Measurements from ENCODE around the gene PPP2R2C.

The PPP2R2C gene

DNA sequence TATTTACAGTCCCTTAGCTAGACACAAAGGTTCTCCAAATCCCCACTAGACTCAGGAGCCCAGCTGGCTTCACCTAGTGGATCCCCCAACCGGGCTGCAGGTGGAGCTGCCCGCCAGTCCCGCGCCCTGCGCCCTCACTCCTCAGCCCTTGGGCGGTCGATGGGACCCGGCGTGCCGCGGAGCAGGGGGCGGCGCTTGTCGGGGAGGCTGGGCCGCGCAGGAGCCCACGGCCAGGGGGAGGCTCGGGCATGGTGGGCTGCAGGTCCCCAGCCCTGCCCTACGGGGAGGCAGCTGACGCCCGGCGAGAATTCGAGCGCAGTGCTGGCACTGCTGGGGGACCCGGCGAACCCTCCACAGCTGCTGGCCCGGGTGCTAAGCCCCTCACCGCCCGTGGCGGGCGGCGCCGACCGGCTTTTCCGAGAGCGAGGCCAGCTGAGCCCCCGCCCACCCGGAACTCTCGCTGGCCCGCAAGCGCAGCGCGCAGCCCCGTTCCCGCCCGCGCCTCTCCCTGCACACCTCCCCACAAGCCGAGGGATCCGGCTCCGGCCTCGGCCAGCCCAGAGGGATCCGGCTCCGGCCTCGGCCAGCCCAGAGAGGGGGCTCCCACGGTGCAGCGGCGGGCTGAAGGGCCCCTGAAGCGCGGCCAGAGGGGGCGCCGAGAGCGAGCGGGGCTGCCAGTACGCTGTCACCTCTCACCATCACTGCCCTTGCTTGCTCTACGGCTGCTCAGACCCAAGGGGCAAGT, 163.3 kb downstream of the PPP2R2C start:
- Histone ChIP-seq H3K9ac (ENCODE audit: insufficient read length, low read depth) (peak overlapping the region; percentile 84), H3K4me3 (ENCODE audit: insufficient read length, low read depth) (peak overlapping the region; percentile 65), H3K9me3 (ENCODE audit: insufficient read depth, low read length) (peaks cover 23% of the 10 kb centered on the region), H3K4me1 (ENCODE audit: insufficient read depth, insufficient read length) (no peaks in the 10 kb centered on the region), H3K36me3 (ENCODE audit: insufficient read depth, insufficient read length, low read length) (peaks cover 6% of the 10 kb centered on the region), H3K27me3 (ENCODE audit: insufficient read depth, insufficient read length) (peaks cover 19% of the 10 kb centered on the region)
- TF ChIP-seq YY1 (IDR thresholded peaks at IDR 0.05; ENCODE audit: insufficient read depth, insufficient read length): no peak
- TF ChIP-seq SUZ12 (IDR thresholded peaks at IDR 0.05; ENCODE audit: extremely low read depth, insufficient read depth, insufficient read length): no peak
- no peak for TF ChIP-seq ZNF274 (IDR thresholded peaks at IDR 0.05; ENCODE audit: low read depth, low read length)
- DNase-seq (ENCODE audit: low read depth, low spot score): no peak

DNA sequence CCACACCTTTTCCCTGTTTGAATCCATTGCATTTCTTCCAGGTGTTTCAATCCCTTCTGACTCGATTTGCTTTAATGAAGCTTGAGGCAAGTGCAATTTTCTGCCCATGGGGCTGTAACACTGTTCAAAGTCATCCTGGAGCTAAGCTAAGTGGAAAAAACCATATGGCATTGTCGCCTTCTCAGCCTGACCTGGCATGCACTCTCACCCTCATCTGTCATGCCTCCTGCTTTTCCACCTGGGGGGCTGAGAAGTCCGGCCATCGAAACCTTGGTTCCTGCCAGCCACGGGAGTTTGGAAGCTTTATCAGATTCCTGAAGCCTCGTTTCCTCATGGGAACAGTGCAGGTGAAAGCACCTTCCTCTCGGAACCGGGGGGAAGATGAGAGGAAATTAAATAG, 164.5 kb downstream of the PPP2R2C start:
- peaks cover 23% of the 10 kb centered on the region for H3K9me3 ChIP-seq (ENCODE audit: insufficient read depth, low read length)
- DNase-seq (ENCODE audit: low read depth, low spot score): no peak
- H3K36me3 ChIP-seq (ENCODE audit: insufficient read depth, insufficient read length, low read length): peaks cover 18% of the 10 kb centered on the region
- H3K4me1 ChIP-seq (ENCODE audit: insufficient read depth, insufficient read length): no peaks in the 10 kb centered on the region
- H3K27me3 ChIP-seq (ENCODE audit: insufficient read depth, insufficient read length): peaks cover 19% of the 10 kb centered on the region
- TF ChIP-seq YY1 (IDR thresholded peaks at IDR 0.05; ENCODE audit: insufficient read depth, insufficient read length) (no peak), SUZ12 (IDR thresholded peaks at IDR 0.05; ENCODE audit: extremely low read depth, insufficient read depth, insufficient read length) (no peak), ZNF274 (IDR thresholded peaks at IDR 0.05; ENCODE audit: low read depth, low read length) (no peak)
- no peak overlapping the region for H3K4me3 ChIP-seq (ENCODE audit: insufficient read length, low read depth)
- no peak overlapping the region for H3K9ac ChIP-seq (ENCODE audit: insufficient read length, low read depth)

DNA sequence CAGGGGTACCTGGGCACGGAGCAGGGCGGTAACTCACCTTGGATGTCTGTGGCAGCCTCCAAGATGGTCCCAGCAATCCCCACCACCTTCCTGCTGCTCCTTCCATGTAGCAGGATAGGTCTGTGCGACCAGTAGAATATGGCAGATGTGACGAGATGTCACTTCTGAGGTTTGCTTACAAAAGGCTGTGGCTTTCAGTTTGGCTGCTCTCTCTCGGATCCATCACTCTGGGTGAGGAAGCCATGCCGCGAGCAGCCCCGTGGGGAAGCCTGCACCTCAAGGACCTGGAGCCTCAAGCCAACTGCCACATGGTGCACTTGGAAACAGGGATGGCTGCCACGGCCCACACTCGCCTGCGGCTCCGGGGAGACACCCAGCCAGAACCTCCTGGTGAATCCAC, 165.2 kb downstream of the PPP2R2C start:
- Histone ChIP-seq H3K9me3 (ENCODE audit: insufficient read depth, low read length) (peaks cover 23% of the 10 kb centered on the region), H3K9ac (ENCODE audit: insufficient read length, low read depth) (no peak overlapping the region), H3K36me3 (ENCODE audit: insufficient read depth, insufficient read length, low read length) (peaks cover 24% of the 10 kb centered on the region), H3K4me3 (ENCODE audit: insufficient read length, low read depth) (no peak overlapping the region), H3K27me3 (ENCODE audit: insufficient read depth, insufficient read length) (peaks cover 19% of the 10 kb centered on the region), H3K4me1 (ENCODE audit: insufficient read depth, insufficient read length) (no peaks in the 10 kb centered on the region)
- no peak for DNase-seq (ENCODE audit: low read depth, low spot score)
- TF ChIP-seq SUZ12 (IDR thresholded peaks at IDR 0.05; ENCODE audit: extremely low read depth, insufficient read depth, insufficient read length) (no peak), YY1 (IDR thresholded peaks at IDR 0.05; ENCODE audit: insufficient read depth, insufficient read length) (no peak), ZNF274 (IDR thresholded peaks at IDR 0.05; ENCODE audit: low read depth, low read length) (no peak)

GRCh38 chr4:6306299-6306698, 166.1 kb downstream of the PPP2R2C start:
- peaks cover 19% of the 10 kb centered on the region for H3K27me3 ChIP-seq (ENCODE audit: insufficient read depth, insufficient read length)
- TF ChIP-seq SUZ12 (IDR thresholded peaks at IDR 0.05; ENCODE audit: extremely low read depth, insufficient read depth, insufficient read length) (no peak), YY1 (IDR thresholded peaks at IDR 0.05; ENCODE audit: insufficient read depth, insufficient read length) (no peak), ZNF274 (IDR thresholded peaks at IDR 0.05; ENCODE audit: low read depth, low read length) (no peak)
- H3K36me3 ChIP-seq (ENCODE audit: insufficient read depth, insufficient read length, low read length): peaks cover 34% of the 10 kb centered on the region
- DNase-seq (ENCODE audit: low read depth, low spot score): no peak
- no peak overlapping the region for H3K4me3 ChIP-seq (ENCODE audit: insufficient read length, low read depth)
- no peaks in the 10 kb centered on the region for H3K4me1 ChIP-seq (ENCODE audit: insufficient read depth, insufficient read length)
- peaks cover 23% of the 10 kb centered on the region for H3K9me3 ChIP-seq (ENCODE audit: insufficient read depth, low read length)
- no peak overlapping the region for H3K9ac ChIP-seq (ENCODE audit: insufficient read length, low read depth)

DNA sequence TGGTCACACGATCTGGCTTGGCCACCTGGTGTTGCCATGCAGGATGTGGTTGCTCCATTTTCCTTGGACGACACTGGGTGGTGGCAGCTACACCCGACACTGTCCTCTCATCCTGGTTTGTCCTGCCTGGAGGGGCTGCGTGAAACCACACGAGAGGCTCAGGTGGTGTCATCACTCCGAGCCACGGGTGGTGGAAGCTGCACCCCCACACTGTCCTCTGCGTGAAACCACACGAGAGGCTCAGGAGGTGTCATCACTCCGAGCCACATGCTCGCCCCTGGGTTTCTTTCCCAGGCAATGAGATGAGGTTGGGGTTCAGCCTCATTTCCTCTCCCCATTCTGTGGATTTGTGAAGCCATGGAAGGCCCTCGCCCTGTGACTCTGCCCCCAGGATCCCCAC, 168.5 kb downstream of the PPP2R2C start:
- no peaks in the 10 kb centered on the region for H3K27me3 ChIP-seq (ENCODE audit: insufficient read depth, insufficient read length)
- H3K36me3 ChIP-seq (ENCODE audit: insufficient read depth, insufficient read length, low read length): peaks cover 47% of the 10 kb centered on the region
- no peak for DNase-seq (ENCODE audit: low read depth, low spot score)
- no peaks in the 10 kb centered on the region for H3K4me1 ChIP-seq (ENCODE audit: insufficient read depth, insufficient read length)
- TF ChIP-seq SUZ12 (IDR thresholded peaks at IDR 0.05; ENCODE audit: extremely low read depth, insufficient read depth, insufficient read length): no peak
- no peak for TF ChIP-seq ZNF274 (IDR thresholded peaks at IDR 0.05; ENCODE audit: low read depth, low read length)
- TF ChIP-seq YY1 (IDR thresholded peaks at IDR 0.05; ENCODE audit: insufficient read depth, insufficient read length): no peak
- H3K9ac ChIP-seq (ENCODE audit: insufficient read length, low read depth): no peak overlapping the region
- no peak overlapping the region for H3K4me3 ChIP-seq (ENCODE audit: insufficient read length, low read depth)
- H3K9me3 ChIP-seq (ENCODE audit: insufficient read depth, low read length): peaks cover 8% of the 10 kb centered on the region; the same call in 1 of the 2 replicates

- Histone ChIP-seq H3K36me3 (ENCODE audit: insufficient read depth, insufficient read length, low read length) (peaks cover 58% of the 10 kb centered on the region), H3K9me3 (ENCODE audit: insufficient read depth, low read length) (peaks cover under 1% of the 10 kb centered on the region; the same call in 1 of the 2 replicates), H3K27me3 (ENCODE audit: insufficient read depth, insufficient read length) (no peaks in the 10 kb centered on the region), H3K4me3 (ENCODE audit: insufficient read length, low read depth) (no peak overlapping the region), H3K9ac (ENCODE audit: insufficient read length, low read depth) (no peak overlapping the region), H3K4me1 (ENCODE audit: insufficient read depth, insufficient read length) (no peaks in the 10 kb centered on the region)
- DNase-seq (ENCODE audit: low read depth, low spot score): no peak
- no peak for TF ChIP-seq ZNF274 (IDR thresholded peaks at IDR 0.05; ENCODE audit: low read depth, low read length)
- TF ChIP-seq YY1 (IDR thresholded peaks at IDR 0.05; ENCODE audit: insufficient read depth, insufficient read length): no peak
- TF ChIP-seq SUZ12 (IDR thresholded peaks at IDR 0.05; ENCODE audit: extremely low read depth, insufficient read depth, insufficient read length): no peak
Measured at GRCh38 chr4:6302869-6303268, 169.5 kb downstream of the PPP2R2C start.

DNA sequence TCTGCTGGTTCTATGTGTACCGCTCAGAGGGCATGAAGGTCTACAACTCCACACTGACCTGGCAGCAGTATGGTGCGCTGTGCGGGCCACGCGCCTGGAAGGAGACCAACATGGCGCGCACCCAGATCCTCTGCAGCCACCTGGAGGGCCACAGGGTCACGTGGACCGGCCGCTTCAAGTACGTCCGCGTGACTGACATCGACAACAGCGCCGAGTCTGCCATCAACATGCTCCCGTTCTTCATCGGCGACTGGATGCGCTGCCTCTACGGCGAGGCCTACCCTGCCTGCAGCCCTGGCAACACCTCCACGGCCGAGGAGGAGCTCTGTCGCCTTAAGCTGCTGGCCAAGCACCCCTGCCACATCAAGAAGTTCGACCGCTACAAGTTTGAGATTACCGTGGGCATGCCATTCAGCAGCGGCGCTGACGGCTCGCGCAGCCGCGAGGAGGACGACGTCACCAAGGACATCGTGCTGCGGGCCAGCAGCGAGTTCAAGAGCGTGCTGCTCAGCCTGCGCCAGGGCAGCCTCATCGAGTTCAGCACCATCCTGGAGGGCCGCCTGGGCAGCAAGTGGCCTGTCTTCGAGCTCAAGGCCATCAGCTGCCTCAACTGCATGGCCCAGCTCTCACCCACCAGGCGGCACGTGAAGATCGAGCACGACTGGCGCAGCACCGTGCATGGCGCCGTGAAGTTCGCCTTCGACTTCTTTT, 170.5 kb downstream of the PPP2R2C start:
- Histone ChIP-seq H3K36me3 (ENCODE audit: insufficient read depth, insufficient read length, low read length) (peaks cover 67% of the 10 kb centered on the region), H3K9me3 (ENCODE audit: insufficient read depth, low read length) (no peaks in the 10 kb centered on the region), H3K9ac (ENCODE audit: insufficient read length, low read depth) (no peak overlapping the region), H3K4me1 (ENCODE audit: insufficient read depth, insufficient read length) (no peaks in the 10 kb centered on the region), H3K27me3 (ENCODE audit: insufficient read depth, insufficient read length) (no peaks in the 10 kb centered on the region), H3K4me3 (ENCODE audit: insufficient read length, low read depth) (no peak overlapping the region)
- TF ChIP-seq SUZ12 (IDR thresholded peaks at IDR 0.05; ENCODE audit: extremely low read depth, insufficient read depth, insufficient read length) (no peak), YY1 (IDR thresholded peaks at IDR 0.05; ENCODE audit: insufficient read depth, insufficient read length) (no peak), ZNF274 (IDR thresholded peaks at IDR 0.05; ENCODE audit: low read depth, low read length) (no peak)
- DNase-seq (ENCODE audit: low read depth, low spot score): no peak

All from NT2/D1 (cell line).